HG03521 (cell line): Measurements from ENCODE around the gene RNF212B.
"Not testable (repeated sequence)": the region's sequence is repeated elsewhere in the genome, so short reads cannot be mapped to it uniquely, and the experiment has no call there.

Experiments used
- ATAC-seq: cut with Tn5 transposase; IDR thresholded peaks from one replicate; pipeline ENCODE4 v1.9.1; 2021; ENCODE audit warnings: mild to moderate bottlenecking, moderate library complexity; ENCODE audit not compliant: unreplicated experiment

RNF212B gene, protein sequence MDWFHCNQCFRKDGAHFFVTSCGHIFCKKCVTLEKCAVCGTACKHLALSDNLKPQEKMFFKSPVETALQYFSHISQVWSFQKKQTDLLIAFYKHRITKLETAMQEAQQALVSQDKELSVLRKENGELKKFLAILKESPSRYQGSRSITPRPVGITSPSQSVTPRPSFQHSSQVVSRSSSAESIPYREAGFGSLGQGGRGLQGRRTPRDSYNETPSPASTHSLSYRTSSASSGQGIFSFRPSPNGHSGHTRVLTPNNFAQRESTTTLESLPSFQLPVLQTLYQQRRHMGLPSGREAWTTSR

GRCh38 chr14:23237772-23238594, at the start of gene RNF212B:
TSS of gene RNF212B (plus strand) at chr14:23237936. CDS start at chr14:23240346, 2,410 bp downstream.
- ATAC-seq, result no peak

GRCh38 chr14:23193432-23193831, 44.3 kb upstream of the RNF212B start:
- ATAC-seq, result no peak

DNA sequence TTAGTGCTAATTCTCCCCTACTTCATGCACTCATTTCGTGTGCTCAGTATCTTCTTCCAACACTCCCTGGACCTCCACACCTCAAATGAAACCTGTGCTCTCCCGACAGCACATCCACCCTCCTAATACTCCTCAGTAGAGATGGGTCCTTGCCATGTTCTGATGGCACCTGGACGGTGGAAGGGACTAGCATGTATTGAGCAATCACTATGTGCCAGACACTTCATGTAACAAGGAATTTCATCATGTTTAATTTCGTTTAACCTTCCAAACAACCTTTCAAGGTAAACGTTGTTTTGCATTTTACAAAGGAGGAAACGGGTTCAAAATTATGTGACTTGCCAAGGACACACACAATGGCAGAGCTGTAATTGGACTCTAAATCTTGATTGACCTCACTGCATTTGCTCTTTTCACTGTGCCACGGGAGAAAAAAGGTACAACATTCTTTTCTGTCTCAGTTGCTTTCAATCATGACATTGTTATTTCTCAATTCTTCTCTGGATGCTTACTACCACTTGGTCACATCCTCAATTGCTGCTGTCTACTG, 42.1 kb upstream of the RNF212B start:
- no peak for ATAC-seq

- not testable (repeated sequence) for ATAC-seq
These were observed 41.2 kb upstream of the RNF212B start for GRCh38 chr14:23196487-23196886.

- ATAC-seq, result not testable (repeated sequence)
These were observed 38.6 kb upstream of the RNF212B start for GRCh38 chr14:23199141-23199540.

DNA sequence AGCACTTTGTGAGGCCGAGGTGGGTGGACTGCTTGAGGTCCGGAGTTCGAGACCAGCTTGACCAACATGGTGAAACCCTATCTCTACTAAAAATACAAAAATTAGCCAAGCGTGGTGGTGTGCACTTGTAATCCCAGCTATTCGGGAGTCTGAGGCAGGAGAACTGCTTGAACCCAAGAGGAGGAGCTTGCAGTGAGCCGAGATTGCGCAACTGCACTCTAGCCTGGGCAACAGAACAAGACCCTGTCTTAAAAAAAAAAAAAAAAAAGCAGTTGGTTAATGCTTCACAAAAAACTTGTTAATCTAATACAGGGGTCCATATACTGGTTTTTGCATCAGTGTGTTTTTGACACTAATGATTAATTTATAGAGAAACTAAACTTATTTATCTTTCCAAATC, 35.7 kb upstream of the RNF212B start:
- no peak for ATAC-seq

- ATAC-seq, result no peak
These were observed 31.2 kb upstream of the RNF212B start for GRCh38 chr14:23206422-23207145.

GRCh38 chr14:23207146-23207540, 30.6 kb upstream of the RNF212B start:
- ATAC-seq, result no peak

DNA sequence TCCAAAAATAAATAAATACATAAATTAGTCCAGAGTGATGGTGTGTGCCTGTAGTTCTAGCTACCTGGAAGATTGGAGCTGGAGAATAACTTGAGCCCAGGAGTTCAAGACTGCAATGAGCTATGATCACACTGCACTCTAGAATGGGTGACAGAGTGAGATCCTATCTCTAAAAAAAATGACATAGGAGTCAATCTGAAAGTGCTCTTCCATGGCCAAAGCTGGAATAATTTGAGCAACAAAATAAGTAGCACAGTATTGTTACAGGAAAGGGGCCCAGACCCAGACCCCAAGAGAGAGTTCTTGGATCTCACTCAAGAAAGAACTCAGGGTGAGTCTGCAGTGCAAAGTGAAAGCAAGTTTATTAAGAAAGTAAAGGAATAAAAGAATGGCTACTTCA, 29.4 kb upstream of the RNF212B start:
- no peak for ATAC-seq

- no peak for ATAC-seq
These were observed 27.9 kb upstream of the RNF212B start for GRCh38 chr14:23209651-23210423.

- no peak for ATAC-seq
These were observed 22.3 kb upstream of the RNF212B start for GRCh38 chr14:23215421-23215820.

- no peak for ATAC-seq
These were observed 20.4 kb upstream of the RNF212B start for GRCh38 chr14:23217032-23218020.

- ATAC-seq, result no peak
These were observed 18.7 kb upstream of the RNF212B start for GRCh38 chr14:23219075-23219474.

- not testable (repeated sequence) for ATAC-seq
These were observed 12.8 kb upstream of the RNF212B start for GRCh38 chr14:23224958-23225357.

GRCh38 chr14:23227566-23227965, 10.2 kb upstream of the RNF212B start:
- no peak for ATAC-seq

DNA sequence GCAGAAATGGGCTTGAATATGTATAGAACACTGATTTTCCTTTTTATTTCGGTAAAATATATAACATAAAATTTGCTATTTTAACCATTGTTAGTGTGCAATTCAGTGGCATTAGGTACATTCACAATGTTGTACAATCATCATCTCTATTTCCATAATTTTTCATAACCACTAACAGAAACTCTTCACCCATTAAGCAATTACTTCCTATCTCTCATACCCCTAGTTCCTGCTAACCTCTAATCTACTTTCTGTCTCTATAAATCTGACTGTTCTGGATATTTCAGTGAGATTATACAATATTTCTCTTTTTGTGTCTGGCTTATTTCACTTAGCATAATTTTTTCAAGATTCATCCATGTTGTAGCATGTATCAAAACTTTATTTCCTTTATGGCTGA, 8.9 kb upstream of the RNF212B start:
- ATAC-seq, result no peak

- not testable (repeated sequence) for ATAC-seq
These were observed 5.4 kb upstream of the RNF212B start for GRCh38 chr14:23232241-23232808.

- no peak for ATAC-seq
These were observed 2.9 kb downstream of the RNF212B start for GRCh38 chr14:23240661-23241060.
